Stimulated activated CD8-positive, alpha-beta memory T cell treated with anti-CD3 and anti-CD28 coated beads, Interleukin-2, amount 100 ng/mL, for 48 hours (primary cell): ENCODE results near the gene SECISBP2.
"Not testable (repeated sequence)": the region's sequence is repeated elsewhere in the genome, so short reads cannot be mapped to it uniquely, and the experiment has no call there.

Experiments used
- DNase-seq, 2 donors: peaks; one replicate each; pipeline ENCODE4 v3.0.0-alpha.2; 2020; ENCODE audit warnings: low read depth in 2 of 2

SECISBP2 gene

DNA sequence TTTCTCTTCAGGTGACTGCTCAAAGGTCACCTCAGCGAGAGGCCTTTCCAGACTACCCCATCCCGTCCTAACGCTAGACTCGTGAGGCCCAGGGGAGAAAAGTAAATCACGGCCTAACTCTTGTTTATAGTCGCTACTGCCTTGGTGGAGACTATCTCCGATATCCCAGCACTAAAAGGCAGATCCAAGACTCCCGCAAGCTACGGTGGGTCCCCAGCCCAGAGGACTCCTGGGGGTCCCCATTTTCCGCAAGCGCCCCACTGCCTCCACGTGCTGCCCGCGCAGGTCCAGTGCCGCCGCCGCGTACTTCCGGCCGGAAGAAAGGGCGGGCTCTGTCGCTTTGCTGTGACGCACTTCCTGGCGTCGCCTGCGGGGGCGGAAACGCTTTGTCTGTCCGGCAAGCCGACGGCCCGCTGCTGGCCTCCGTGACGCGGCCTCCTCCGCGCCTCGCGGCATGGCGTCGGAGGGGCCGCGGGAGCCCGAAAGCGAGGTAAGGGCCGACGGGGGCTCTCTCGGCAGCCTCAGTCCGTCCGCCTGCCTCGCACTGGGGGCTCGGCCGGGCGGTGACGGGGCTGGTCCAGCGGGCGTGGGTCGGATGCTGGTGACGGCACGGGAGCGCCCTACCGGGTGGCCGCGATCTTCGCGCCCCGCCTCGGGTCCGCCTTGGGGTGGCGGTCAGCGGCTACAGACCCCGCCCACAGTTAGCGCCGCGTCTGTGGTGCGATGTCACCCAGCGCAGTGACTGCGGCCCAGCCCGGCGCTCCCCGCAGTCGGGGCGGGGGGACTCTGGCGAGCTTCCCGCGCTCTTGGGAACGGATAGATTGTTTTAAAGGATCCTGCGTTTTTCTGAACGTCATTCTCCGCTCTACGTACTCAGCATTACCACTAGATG lies at the start of gene SECISBP2:
TSS of gene SECISBP2 (plus strand) at position 378 of the 892 bp plus-strand sequence. CDS start at position 455, 77 bp downstream.
- DNase-seq, result peak; percentile 92 to 93

- DNase-seq, result no peak
Observed at GRCh38 chr9:89273528-89274279, 44.6 kb upstream of the SECISBP2 start.

DNA sequence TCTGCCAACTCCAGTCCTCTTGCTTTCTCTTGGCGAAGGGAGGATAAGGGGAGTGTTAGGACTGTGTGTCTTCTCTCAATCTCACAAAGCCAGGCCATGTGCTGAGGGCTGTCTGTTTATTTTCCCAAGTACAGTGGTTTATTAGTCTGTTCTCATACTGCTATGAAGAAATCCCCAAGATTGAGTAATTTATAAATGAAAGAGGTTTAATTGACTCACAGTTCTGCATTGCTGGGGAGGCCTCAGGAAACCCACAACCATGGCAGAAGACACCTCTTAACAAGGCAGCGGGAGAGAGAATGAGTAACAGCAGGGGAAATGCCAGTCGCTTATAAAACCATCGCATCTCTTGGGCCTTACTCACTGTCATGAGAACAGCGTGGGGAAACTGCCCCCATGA lies 43.5 kb upstream of the SECISBP2 start:
- peak; percentile 1 to 5 for DNase-seq

DNA sequence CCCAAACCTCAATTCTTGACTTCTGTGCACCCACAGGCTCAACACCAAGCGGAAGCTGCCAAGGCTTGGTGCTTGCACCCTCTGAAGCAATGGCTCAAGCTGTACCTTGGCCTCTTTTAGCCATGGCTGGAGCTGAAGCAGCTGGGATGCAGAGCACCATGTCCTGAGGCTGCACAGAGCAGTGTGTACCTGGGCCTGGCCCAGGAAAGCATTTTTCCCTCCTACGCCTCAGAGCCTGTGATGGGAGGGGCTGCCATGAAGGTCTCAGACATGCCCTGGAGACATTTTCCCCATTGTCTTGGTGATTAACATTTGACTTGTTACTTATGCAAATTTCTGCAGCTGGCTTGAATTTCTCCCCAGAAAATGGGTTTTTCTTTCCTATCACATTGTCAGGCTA lies 42.3 kb upstream of the SECISBP2 start:
- not testable (repeated sequence) for DNase-seq

DNA sequence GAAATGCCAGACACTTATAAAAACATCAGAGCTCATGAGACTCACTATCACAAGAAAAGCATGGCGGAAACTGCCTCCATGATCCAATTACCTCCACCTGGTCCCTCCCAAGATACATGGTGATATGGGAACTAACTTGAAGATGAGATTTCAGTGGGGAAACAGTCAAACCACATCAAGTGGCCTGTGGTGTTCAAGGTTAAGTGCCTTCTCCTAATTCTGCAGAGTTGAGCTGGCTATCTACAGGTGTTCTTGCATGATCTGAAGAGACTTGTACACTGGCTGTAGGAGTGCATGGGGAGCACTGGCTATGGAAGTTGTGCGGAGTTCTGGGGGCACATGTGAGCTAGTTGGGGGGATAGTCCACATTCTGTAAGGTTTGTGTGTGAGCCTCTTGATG lies 41.3 kb upstream of the SECISBP2 start:
- no peak for DNase-seq

DNA sequence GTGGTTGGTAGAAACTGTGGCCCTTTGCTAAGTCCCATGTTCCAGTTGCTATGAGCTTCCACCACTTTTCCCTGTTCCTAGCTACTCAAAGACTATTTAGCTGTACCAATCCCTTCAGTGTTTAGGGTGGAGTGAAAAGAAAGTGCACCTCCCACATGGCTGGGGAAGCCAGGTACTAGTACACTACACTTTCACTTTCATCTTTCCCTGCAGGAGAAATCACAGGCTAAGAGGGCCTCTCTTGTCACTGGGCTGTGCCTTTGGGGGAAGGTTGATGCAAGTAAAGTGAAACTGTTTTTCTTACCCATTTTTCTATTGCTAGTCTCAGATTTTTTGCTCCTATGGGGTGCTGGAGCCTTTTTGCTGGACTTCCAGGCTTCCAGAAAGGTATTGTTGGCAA lies 40.8 kb upstream of the SECISBP2 start:
- DNase-seq, result no peak

- DNase-seq, result no peak
Observed at GRCh38 chr9:89278551-89278950, 39.7 kb upstream of the SECISBP2 start.

DNA sequence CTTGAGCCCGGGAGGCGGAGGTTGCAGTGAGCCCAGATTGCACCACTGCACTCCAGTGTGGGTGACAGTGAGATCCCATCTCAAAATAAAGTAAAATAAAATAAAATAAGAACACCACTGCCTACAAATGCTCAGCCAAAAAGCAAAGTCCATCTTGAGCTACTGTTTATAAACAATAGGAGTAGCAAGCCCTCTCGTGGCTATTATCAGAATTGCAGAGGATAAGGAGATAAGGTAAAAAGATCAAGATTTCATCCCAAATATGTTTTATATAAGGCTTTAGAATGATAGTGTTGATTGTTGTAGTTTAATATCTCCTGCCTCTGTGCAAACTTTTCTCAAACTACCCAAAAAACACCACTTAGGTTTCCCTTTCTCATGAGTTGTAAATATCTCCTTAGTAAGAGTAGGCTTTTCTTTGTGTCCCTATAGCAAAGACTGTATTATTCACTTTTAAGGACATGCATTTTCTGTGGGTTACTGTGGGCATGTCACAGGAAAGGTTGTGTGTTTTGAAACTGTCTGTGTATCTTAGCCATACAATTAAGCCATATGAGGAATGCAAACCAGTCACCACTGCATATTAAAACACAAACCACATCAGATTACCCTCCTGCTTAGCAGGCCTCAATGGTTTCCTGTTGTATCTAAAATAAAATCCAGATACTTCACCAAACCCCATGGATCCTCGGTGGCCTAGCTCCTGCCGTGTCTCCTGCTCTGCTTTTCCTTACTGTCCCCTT lies 39.1 kb upstream of the SECISBP2 start:
- DNase-seq, result no peak

DNA sequence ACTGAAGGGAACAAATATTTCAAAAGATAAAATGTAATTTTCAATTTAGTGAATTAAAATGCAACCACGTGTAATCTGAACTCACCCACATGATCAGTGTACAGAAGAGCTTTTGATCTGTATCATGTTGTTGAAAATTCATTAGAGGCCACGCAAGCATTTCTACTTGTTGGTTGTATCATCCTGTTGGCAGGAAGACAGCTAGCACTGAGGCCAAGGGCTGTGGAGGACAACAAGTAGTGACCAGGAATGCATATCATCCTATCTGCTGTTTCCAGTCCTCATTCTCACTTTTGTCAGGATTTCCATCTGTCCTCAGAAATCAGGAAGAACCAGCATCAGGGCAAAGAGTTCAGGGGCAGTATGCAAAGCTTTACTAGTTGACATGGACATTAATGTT lies 37.2 kb upstream of the SECISBP2 start:
- no peak for DNase-seq

DNA sequence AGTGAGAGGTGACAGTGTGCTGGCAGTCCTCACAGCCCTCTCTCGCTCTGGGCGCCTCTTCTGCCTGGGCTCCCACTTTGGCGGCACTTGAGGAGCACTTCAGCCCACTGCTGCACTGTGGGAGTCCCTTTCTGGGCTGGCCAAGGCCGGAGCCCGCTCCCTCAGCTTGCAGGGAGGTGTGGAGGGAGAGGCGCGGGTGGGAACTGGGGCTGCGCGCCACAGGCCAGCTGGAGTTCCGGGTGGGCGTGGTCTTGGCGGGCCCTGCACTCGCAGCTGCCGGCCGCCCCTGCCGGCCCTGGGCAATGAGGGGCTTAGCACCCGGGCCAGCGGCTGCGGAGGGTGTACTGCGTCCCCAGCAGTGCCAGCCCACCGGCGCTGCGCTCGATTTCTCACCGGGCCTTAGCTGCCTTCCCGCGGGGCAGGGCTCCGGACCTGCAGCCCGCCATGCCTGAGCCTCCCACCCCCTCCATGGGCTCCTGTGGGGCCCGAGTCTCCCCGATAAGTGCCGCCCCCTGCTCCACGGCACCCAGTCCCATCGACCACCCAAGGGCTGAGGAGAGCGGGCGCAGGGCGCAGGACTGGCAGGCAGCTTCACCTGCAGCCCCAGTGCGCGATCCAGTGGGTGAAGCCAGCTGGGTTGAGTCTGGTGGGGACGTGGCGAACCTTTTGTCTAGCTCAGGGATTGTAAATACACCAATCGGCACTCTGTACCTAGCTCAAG lies 35.9 kb upstream of the SECISBP2 start:
- DNase-seq, result not testable (repeated sequence)

DNA sequence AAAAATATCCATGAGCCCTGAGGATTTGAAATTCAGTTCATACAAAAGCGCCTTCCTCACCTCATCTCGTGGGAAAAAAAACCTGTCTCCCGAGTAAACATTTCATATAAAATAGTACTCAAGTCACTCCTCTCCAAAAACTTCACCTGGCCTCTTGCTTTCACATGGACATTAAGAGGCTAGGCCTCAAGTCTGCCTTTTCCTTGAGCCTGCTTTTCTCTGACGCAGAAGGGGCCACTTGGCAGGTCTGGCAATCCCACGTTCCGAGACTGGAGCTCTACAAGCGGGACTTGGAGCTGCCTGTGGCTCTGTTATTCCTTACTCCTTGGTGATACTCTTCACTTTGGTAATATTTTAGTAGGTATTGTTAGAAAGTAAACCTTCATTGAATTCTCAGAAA lies 34.2 kb upstream of the SECISBP2 start:
- DNase-seq, result no peak

- DNase-seq, result no peak
Observed at GRCh38 chr9:89291741-89292140, 26.6 kb upstream of the SECISBP2 start.

GRCh38 chr9:89293014-89293413 lies 25.3 kb upstream of the SECISBP2 start:
- DNase-seq, result no peak

DNA sequence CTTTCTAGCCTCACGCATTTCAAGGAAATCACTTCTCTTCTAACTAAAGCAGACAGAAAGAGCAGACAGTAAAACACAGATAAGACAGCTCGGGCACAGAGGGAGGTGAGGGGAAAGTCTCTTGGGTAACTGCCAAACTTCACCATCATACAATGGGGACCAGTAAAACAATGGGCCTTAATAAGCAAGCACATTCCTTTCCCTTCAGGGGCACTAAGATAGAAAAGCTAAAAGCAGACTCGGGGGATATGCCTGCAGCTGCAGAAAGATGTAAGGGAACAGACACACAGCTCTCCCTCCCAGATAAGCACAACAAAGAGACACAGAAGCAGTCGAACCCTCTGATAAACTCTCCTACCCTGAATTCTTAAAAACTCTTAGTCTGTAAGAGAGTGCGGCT lies 22.9 kb upstream of the SECISBP2 start:
- DNase-seq, result no peak

DNA sequence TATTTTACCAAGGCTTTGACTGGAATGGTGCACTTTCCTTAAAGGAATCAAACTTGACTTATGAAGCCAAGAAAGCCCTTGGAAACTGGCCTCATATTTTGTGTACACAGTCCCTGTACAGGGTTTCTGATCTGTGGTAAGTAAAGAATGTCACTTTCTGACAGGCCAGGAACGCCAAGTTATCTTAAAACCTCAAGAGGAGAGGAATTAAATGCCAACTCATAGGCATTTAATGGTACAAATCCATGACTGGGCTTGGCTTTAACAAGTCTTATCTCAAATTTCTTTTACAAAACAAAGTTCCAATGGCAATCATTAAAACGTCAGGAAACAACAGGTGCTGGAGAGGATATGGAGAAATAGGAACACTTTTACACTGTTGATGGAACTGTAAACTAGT lies 16.3 kb upstream of the SECISBP2 start:
- not testable (repeated sequence) for DNase-seq

- no peak for DNase-seq
Observed at GRCh38 chr9:89304020-89304833, 14.1 kb upstream of the SECISBP2 start.

DNA sequence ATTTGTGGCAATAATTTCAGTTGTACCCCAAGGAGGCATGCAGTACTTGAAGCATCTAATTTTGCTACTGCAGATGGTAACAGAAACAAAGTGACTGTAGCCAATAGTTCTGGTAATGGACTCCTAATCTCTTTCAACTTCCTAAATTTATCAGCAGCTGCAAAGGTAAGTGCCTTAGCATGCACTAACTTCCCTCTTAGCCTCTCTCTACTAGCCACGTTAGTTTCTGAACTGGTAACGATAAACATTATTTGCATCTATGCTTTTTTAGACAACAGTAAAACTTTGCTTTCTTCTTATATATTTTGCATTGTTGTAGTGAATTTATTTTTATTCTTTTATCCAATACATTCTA lies 13.5 kb upstream of the SECISBP2 start:
- no peak for DNase-seq

GRCh38 chr9:89305868-89306267 lies 12.4 kb upstream of the SECISBP2 start:
- no peak for DNase-seq

- no peak for DNase-seq
Observed at GRCh38 chr9:89309166-89309565, 9.1 kb upstream of the SECISBP2 start.

GRCh38 chr9:89309608-89310474 lies 8.5 kb upstream of the SECISBP2 start:
- no peak for DNase-seq
